HG03558 (cell line): ENCODE data around the gene PDE7B.
"Not testable (repeated sequence)": the region's sequence is repeated elsewhere in the genome, so short reads cannot be mapped to it uniquely, and the experiment has no call there.

ENCODE experiments used
- ATAC-seq: cut with Tn5 transposase; IDR thresholded peaks from one replicate; pipeline ENCODE4 v1.9.1; 2021; ENCODE audit warnings: moderate number of reproducible peaks; ENCODE audit not compliant: unreplicated experiment; ENCODE audit errors: extremely low read depth

The PDE7B gene

GRCh38 chr6:136089876-136090275 is 238.4 kb downstream of the PDE7B start:
- ATAC-seq = no peak

GRCh38 chr6:136090929-136091328 is 239.4 kb downstream of the PDE7B start:
- no peak for ATAC-seq

GRCh38 chr6:136092897-136093296 is 241.4 kb downstream of the PDE7B start:
- ATAC-seq = no peak

- no peak for ATAC-seq
Measured at GRCh38 chr6:136093835-136094234, 242.3 kb downstream of the PDE7B start.

GRCh38 chr6:136094812-136095211 is 243.3 kb downstream of the PDE7B start:
- no peak for ATAC-seq

- no peak for ATAC-seq
Measured at GRCh38 chr6:136095986-136096385, 244.5 kb downstream of the PDE7B start.

- ATAC-seq = no peak
Measured at GRCh38 chr6:136102991-136103688, 251.6 kb downstream of the PDE7B start.

- ATAC-seq = no peak
Measured at GRCh38 chr6:136103763-136104311, 252.3 kb downstream of the PDE7B start.

GRCh38 chr6:136104556-136104955 is 253.1 kb downstream of the PDE7B start:
- ATAC-seq = no peak

GRCh38 chr6:136105797-136106196 is 254.3 kb downstream of the PDE7B start:
- not testable (repeated sequence) for ATAC-seq

GRCh38 chr6:136108361-136108945 is 257.0 kb downstream of the PDE7B start:
- no peak for ATAC-seq

GRCh38 chr6:136111831-136112230 is 260.3 kb downstream of the PDE7B start:
- ATAC-seq = no peak

- no peak for ATAC-seq
Measured at GRCh38 chr6:136112262-136112661, 260.8 kb downstream of the PDE7B start.

- ATAC-seq = no peak
Measured at GRCh38 chr6:136113736-136114173, 262.3 kb downstream of the PDE7B start.

GRCh38 chr6:136114661-136115060 is 263.2 kb downstream of the PDE7B start:
- ATAC-seq = no peak

- no peak for ATAC-seq
Measured at GRCh38 chr6:136115941-136116340, 264.4 kb downstream of the PDE7B start.

- no peak for ATAC-seq
Measured at GRCh38 chr6:136117081-136117480, 265.6 kb downstream of the PDE7B start.

- ATAC-seq = no peak
Measured at GRCh38 chr6:136118787-136119186, 267.3 kb downstream of the PDE7B start.

- ATAC-seq = no peak
Measured at GRCh38 chr6:136123468-136123867, 272.0 kb downstream of the PDE7B start.

- no peak for ATAC-seq
Measured at GRCh38 chr6:136125585-136125984, 274.1 kb downstream of the PDE7B start.

GRCh38 chr6:136127873-136128272 is 276.4 kb downstream of the PDE7B start:
- no peak for ATAC-seq

- no peak for ATAC-seq
Measured at GRCh38 chr6:136129365-136129764, 277.9 kb downstream of the PDE7B start.
